Measurements from ENCODE around the gene TTYH1.

The TTYH1 gene

GRCh38 chr19:54392105-54392504 lies 23.2 kb upstream of the TTYH1 start:
- in situ Hi-C loops (cut with HindIII; ENCODE audit: low sequenced_read_pairs): no loop called here

- in situ Hi-C loops (cut with HindIII; ENCODE audit: low sequenced_read_pairs): no loop called here
Measured at GRCh38 chr19:54393381-54393780, 21.9 kb upstream of the TTYH1 start.

GRCh38 chr19:54395685-54396084 lies 19.6 kb upstream of the TTYH1 start:
- in situ Hi-C loops (cut with HindIII; ENCODE audit: low sequenced_read_pairs): no loop called here

GRCh38 chr19:54399189-54399588 lies 16.1 kb upstream of the TTYH1 start:
- in situ Hi-C loops (cut with HindIII; ENCODE audit: low sequenced_read_pairs): no loop called here

- in situ Hi-C loops (cut with HindIII; ENCODE audit: low sequenced_read_pairs): no loop called here
Measured at GRCh38 chr19:54400913-54401312, 14.4 kb upstream of the TTYH1 start.

- in situ Hi-C loops (cut with HindIII; ENCODE audit: low sequenced_read_pairs): no loop called here
Measured at GRCh38 chr19:54403054-54403453, 12.2 kb upstream of the TTYH1 start.

- in situ Hi-C loops (cut with HindIII; ENCODE audit: low sequenced_read_pairs): no loop called here
Measured at GRCh38 chr19:54405628-54406027, 9.6 kb upstream of the TTYH1 start.

- in situ Hi-C loops (cut with HindIII; ENCODE audit: low sequenced_read_pairs): no loop called here
Measured at GRCh38 chr19:54407780-54408179, 7.5 kb upstream of the TTYH1 start.

- in situ Hi-C loops (cut with HindIII; ENCODE audit: low sequenced_read_pairs): no loop called here
Measured at GRCh38 chr19:54408456-54409026, 6.7 kb upstream of the TTYH1 start.

- in situ Hi-C loops (cut with HindIII; ENCODE audit: low sequenced_read_pairs): no loop called here
Measured at GRCh38 chr19:54411033-54411432, 4.2 kb upstream of the TTYH1 start.

GRCh38 chr19:54412877-54413276 lies 2.4 kb upstream of the TTYH1 start:
- in situ Hi-C loops (cut with HindIII; ENCODE audit: low sequenced_read_pairs): no loop called here

- in situ Hi-C loops (cut with HindIII; ENCODE audit: low sequenced_read_pairs): no loop called here
Measured at GRCh38 chr19:54414156-54414555, 1.1 kb upstream of the TTYH1 start.

- in situ Hi-C loops (cut with HindIII; ENCODE audit: low sequenced_read_pairs): no loop called here
Measured at GRCh38 chr19:54415901-54416673, 823 bp downstream of the TTYH1 start.

- in situ Hi-C loops (cut with HindIII; ENCODE audit: low sequenced_read_pairs): no loop called here
Measured at GRCh38 chr19:54416695-54417491, 1.6 kb downstream of the TTYH1 start.

- in situ Hi-C loops (cut with HindIII; ENCODE audit: low sequenced_read_pairs): no loop called here
Measured at GRCh38 chr19:54418030-54418929, 3.0 kb downstream of the TTYH1 start.

- in situ Hi-C loops (cut with HindIII; ENCODE audit: low sequenced_read_pairs): no loop called here
Measured at GRCh38 chr19:54418930-54419800, 3.9 kb downstream of the TTYH1 start.

- in situ Hi-C loops (cut with HindIII; ENCODE audit: low sequenced_read_pairs): no loop called here
Measured at GRCh38 chr19:54420068-54420382, 4.8 kb downstream of the TTYH1 start.

- in situ Hi-C loops (cut with HindIII; ENCODE audit: low sequenced_read_pairs): no loop called here
Measured at GRCh38 chr19:54420383-54421168, 5.3 kb downstream of the TTYH1 start.

- in situ Hi-C loops (cut with HindIII; ENCODE audit: low sequenced_read_pairs): no loop called here
Measured at GRCh38 chr19:54421169-54421516, 5.9 kb downstream of the TTYH1 start.

Measured in DLD1 (cell line).